GM21576 (cell line): ENCODE measurements around the gene ADGRE2.
"Not testable (repeated sequence)": the region's sequence is repeated elsewhere in the genome, so short reads cannot be mapped to it uniquely, and the experiment has no call there.

Experiments
- ATAC-seq: cut with Tn5 transposase; IDR thresholded peaks from one replicate; pipeline ENCODE4 v1.9.1; 2021; ENCODE audit warnings: mild to moderate bottlenecking, moderate library complexity; ENCODE audit not compliant: unreplicated experiment

Gene ADGRE2

GRCh38 chr19:14778110-14778845, at the start of gene ADGRE2:
Gene ADGRE2 (minus strand): TSS chr19:14778560. CDS start chr19:14776756, 1,804 bp downstream.
- not testable (repeated sequence) for ATAC-seq

GRCh38 chr19:14826006-14826405, 47.6 kb upstream of the ADGRE2 start:
- ATAC-seq = no peak

- ATAC-seq = no peak
Measured at GRCh38 chr19:14821937-14822336, 43.6 kb upstream of the ADGRE2 start.

GRCh38 chr19:14818588-14818987, 40.2 kb upstream of the ADGRE2 start:
- no peak for ATAC-seq

GRCh38 chr19:14817052-14817451, 38.7 kb upstream of the ADGRE2 start:
- ATAC-seq = no peak

GRCh38 chr19:14814982-14815652, 36.8 kb upstream of the ADGRE2 start:
- ATAC-seq = no peak

- ATAC-seq = no peak
Measured at GRCh38 chr19:14809272-14810057, 31.1 kb upstream of the ADGRE2 start.

- ATAC-seq = no peak
Measured at GRCh38 chr19:14804765-14805164, 26.4 kb upstream of the ADGRE2 start.

GRCh38 chr19:14798760-14799159, 20.4 kb upstream of the ADGRE2 start:
- ATAC-seq = no peak

GRCh38 chr19:14796021-14796420, 17.7 kb upstream of the ADGRE2 start:
- ATAC-seq = no peak

- no peak for ATAC-seq
Measured at GRCh38 chr19:14795078-14795721, 16.8 kb upstream of the ADGRE2 start.

GRCh38 chr19:14792250-14792649, 13.9 kb upstream of the ADGRE2 start:
- not testable (repeated sequence) for ATAC-seq

- ATAC-seq = no peak
Measured at GRCh38 chr19:14786421-14786851, 8.1 kb upstream of the ADGRE2 start.

- not testable (repeated sequence) for ATAC-seq
Measured at GRCh38 chr19:14785102-14785793, 6.9 kb upstream of the ADGRE2 start.

GRCh38 chr19:14784730-14785101, 6.4 kb upstream of the ADGRE2 start:
- not testable (repeated sequence) for ATAC-seq

- ATAC-seq = not testable (repeated sequence)
Measured at GRCh38 chr19:14783410-14783998, 5.1 kb upstream of the ADGRE2 start.

- no peak for ATAC-seq
Measured at GRCh38 chr19:14782626-14783409, 4.5 kb upstream of the ADGRE2 start.

GRCh38 chr19:14781713-14782536, 3.6 kb upstream of the ADGRE2 start:
- ATAC-seq = not testable (repeated sequence)
